Panc1 (cell line): ENCODE results near the gene MAGEA10. TPM values are rescaled to one million over a fixed set of nuclear protein-coding genes. Genes with fewer than 3 reads are reported as not detected.
A peak's percentile ranks its signal among the peaks of the same experiment; 100 is the strongest.

Experiments
- ATAC-seq: fragments of 200-7000 bp; cut with Tn5 transposase; 2 replicates; pipeline ENCODE4 v1.9.1; 2020; ENCODE audit warnings: mild to moderate bottlenecking, moderate library complexity
- Bru-seq: library from RNA; stranded (reverse); fragments of 400-500 nt; gene quantifications from one replicate; lab custom pipeline; 2021; lab: Mats Ljungman, UMichigan
- BruChase-seq, 2 experiments: library from RNA; stranded (reverse); fragments of 400-500 nt; gene quantifications; one replicate each; lab custom pipeline; 2021; lab: Mats Ljungman, UMichigan
- BruUV-seq: library from RNA; stranded (reverse); fragments of 400-500 nt; replicated peaks from 2 replicates; lab custom pipeline; 2021; lab: Mats Ljungman, UMichigan
- CTCF ChIA-PET: fragments of 300-600 bp; sonication (Branson Sonifier 250); formaldehyde crosslinking; loops from one replicate; lab custom pipeline; 2022; ENCODE audit warnings: antibody characterized with exemption; lab: Charles Lee
- POLR2A ChIA-PET: fragments of 300-600 bp; sonication (Branson Sonifier 250); formaldehyde crosslinking; loops from one replicate; lab custom pipeline; 2022; ENCODE audit warnings: antibody characterized with exemption; lab: Charles Lee
- DNase-seq: peaks from one replicate; pipeline ENCODE4 v3.0.0-alpha.2; 2010; ENCODE audit warnings: low read depth, low spot score
- H3K27ac ChIP-seq: 2 replicates; pipeline ENCODE4 v1.5.1; 2011; ENCODE audit warnings: mild to moderate bottlenecking, low read length, inconsistent platforms
- H3K27me3 ChIP-seq: fragments of 200-500 bp; sonication (Bioruptor generic); 2 replicates; pipeline ENCODE4 v1.6.0; 2014; ENCODE audit warnings: low read length, inconsistent platforms; ENCODE audit not compliant: control insufficient read depth, insufficient read depth
- H3K36me3 ChIP-seq: fragments of 200-500 bp; sonication (Bioruptor generic); 2 replicates; pipeline ENCODE4 v1.5.1; 2014; ENCODE audit warnings: inconsistent platforms, mild to moderate bottlenecking, low read length, moderate library complexity; ENCODE audit not compliant: control insufficient read depth, insufficient read depth
- H3K4me1 ChIP-seq: 2 replicates; pipeline ENCODE4 v1.5.1; 2011; ENCODE audit warnings: inconsistent platforms, mild to moderate bottlenecking, low read length, moderate library complexity; ENCODE audit not compliant: control insufficient read depth, insufficient read depth
- H3K4me3 ChIP-seq, 2 experiments: 2 replicates each; pipeline ENCODE4 v1.5.1; 2011 to 2012; ENCODE audit warnings: low read depth in 2 of 2, low read length in 2 of 2, mild to moderate bottlenecking in 2 of 2, inconsistent platforms in 1 of 2, moderate library complexity in 1 of 2
- H3K9me3 ChIP-seq: fragments of 200-500 bp; sonication (Bioruptor generic); 2 replicates; pipeline ENCODE4 v1.5.1; 2014; ENCODE audit warnings: low read depth, mild to moderate bottlenecking, inconsistent platforms, low read length, moderate library complexity; ENCODE audit not compliant: control insufficient read depth, insufficient read depth
- POLR2AphosphoS5 ChIP-seq: IDR thresholded peaks from 2 replicates; pipeline ENCODE4 v1.6.1; 2012; ENCODE audit warnings: mild to moderate bottlenecking, low read depth, low read length, moderate library complexity
- SIN3A ChIP-seq: IDR thresholded peaks from 2 replicates; pipeline ENCODE4 v1.6.1; 2012; ENCODE audit warnings: low read depth, mild to moderate bottlenecking, low read length, moderate library complexity, borderline replicate concordance; ENCODE audit not compliant: insufficient read depth
- TCF7L2 ChIP-seq: IDR thresholded peaks from 2 replicates; pipeline ENCODE4 v1.6.1; 2011; ENCODE audit warnings: mild to moderate bottlenecking, low read depth, low read length, inconsistent platforms
- in situ Hi-C: cut with HindIII; loops from 2 replicates; pipeline ENCODE4 v1.10.0; 2016; ENCODE audit warnings: low sequenced_read_pairs, low pct_unique_long_range_greater_than_20kb
- intact Hi-C: fragments of 100-400 bp; cut with micrococcal nuclease; formaldehyde crosslinking; loops from one replicate; pipeline ENCODE4 v1.10.0; 2022; ENCODE audit not compliant: unreplicated experiment
- long read RNA-seq: library from polyadenylated mRNA; unstranded; transcript quantifications from one replicate; pipeline ENCODE4 v2.0.0, GENCODE V29; 2021; ENCODE audit not compliant: unreplicated experiment
- polyA plus RNA-seq: library from polyadenylated mRNA; unstranded; fragments of >200 nt; gene quantifications from one replicate; pipeline ENCODE4 v1.2.1, GENCODE V29; 2012; ENCODE audit warnings: missing spikeins; ENCODE audit not compliant: insufficient read length
- total RNA-seq: library from RNA; stranded (reverse); gene quantifications from one replicate; pipeline ENCODE4 v1.2.1, GENCODE V29; 2021; ENCODE audit not compliant: unreplicated experiment
- TF ChIP-seq, protein P1 (sequence below), 2 experiments: IDR thresholded peaks; 2 replicates each; pipeline ENCODE4 v1.6.1; 2011 to 2012; ENCODE audit warnings: low read depth in 2 of 2, control low read depth in 1 of 2, low read length in 1 of 2, mild to moderate bottlenecking in 1 of 2, moderate library complexity in 1 of 2; ENCODE audit not compliant: insufficient read depth in 1 of 2
- TF ChIP-seq, protein P2 (sequence below): fragments of 450-650 bp; IDR thresholded peaks from 2 replicates; pipeline ENCODE4 v1.5.1; 2017; ENCODE audit warnings: mild to moderate bottlenecking

The MAGEA10 gene
- total RNA-seq (not detected), Bru-seq, nascent RNA (not detected), BruChase-seq, experiment 1, labeled RNA remaining after a 2-hour chase (not detected), BruChase-seq, experiment 2, labeled RNA remaining after a 6-hour chase (not detected)
- not detected for polyA plus RNA-seq
- long read RNA-seq, result 0 reads

DNA sequence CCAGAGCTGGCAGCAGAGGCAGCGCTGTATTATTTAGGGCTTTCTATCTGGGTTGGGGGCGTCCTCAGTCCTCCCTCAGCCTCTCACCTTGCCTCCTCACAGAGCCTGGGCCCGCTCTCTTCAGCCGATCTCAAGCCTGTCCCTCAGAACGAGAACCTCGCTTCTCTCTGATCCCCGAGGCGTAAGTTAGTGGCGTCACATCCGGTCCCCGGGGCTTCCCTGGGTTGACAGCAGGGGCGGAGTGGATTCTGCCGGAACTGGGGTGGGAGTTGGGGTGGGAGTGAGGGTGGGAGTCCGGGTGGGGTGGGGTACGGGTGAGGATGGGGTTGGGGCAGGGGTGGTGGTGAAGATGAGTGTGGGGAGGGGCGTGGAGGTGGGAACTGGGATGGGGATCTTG, at the start of gene MAGEA10:
Gene MAGEA10 (minus strand): TSS at position 190 of the 397 bp plus-strand sequence. CDS start 2,957 bp downstream, outside the sequence.
- ChIA-PET POLR2A (no interaction called here), CTCF (no interaction called here)
- Histone ChIP-seq H3K4me3 (peak within 1 kb of the TSS in 1 of 2 experiments; percentile 20; a peak in 1 of 4 replicates), H3K27ac (no peak within 1 kb of the TSS), H3K36me3 (no peaks in the 10 kb centered on the region), H3K4me1 (no peaks in the 10 kb centered on the region), H3K9me3 (no peaks in the 10 kb centered on the region), H3K27me3 (no peaks in the 10 kb centered on the region)
- in situ Hi-C loops, result no loop called here
- intact Hi-C loops, result no loop called here
- no peak for DNase-seq
- TF ChIP-seq, protein P1, sequence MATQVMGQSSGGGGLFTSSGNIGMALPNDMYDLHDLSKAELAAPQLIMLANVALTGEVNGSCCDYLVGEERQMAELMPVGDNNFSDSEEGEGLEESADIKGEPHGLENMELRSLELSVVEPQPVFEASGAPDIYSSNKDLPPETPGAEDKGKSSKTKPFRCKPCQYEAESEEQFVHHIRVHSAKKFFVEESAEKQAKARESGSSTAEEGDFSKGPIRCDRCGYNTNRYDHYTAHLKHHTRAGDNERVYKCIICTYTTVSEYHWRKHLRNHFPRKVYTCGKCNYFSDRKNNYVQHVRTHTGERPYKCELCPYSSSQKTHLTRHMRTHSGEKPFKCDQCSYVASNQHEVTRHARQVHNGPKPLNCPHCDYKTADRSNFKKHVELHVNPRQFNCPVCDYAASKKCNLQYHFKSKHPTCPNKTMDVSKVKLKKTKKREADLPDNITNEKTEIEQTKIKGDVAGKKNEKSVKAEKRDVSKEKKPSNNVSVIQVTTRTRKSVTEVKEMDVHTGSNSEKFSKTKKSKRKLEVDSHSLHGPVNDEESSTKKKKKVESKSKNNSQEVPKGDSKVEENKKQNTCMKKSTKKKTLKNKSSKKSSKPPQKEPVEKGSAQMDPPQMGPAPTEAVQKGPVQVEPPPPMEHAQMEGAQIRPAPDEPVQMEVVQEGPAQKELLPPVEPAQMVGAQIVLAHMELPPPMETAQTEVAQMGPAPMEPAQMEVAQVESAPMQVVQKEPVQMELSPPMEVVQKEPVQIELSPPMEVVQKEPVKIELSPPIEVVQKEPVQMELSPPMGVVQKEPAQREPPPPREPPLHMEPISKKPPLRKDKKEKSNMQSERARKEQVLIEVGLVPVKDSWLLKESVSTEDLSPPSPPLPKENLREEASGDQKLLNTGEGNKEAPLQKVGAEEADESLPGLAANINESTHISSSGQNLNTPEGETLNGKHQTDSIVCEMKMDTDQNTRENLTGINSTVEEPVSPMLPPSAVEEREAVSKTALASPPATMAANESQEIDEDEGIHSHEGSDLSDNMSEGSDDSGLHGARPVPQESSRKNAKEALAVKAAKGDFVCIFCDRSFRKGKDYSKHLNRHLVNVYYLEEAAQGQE (IDR thresholded peaks at IDR 0.05; ENCODE audit: insufficient read depth in 1 of 2, low read depth in 2 of 2, low read length in 1 of 2), result no peak
- TF ChIP-seq TCF7L2, result no peak
- TF ChIP-seq, protein P2, sequence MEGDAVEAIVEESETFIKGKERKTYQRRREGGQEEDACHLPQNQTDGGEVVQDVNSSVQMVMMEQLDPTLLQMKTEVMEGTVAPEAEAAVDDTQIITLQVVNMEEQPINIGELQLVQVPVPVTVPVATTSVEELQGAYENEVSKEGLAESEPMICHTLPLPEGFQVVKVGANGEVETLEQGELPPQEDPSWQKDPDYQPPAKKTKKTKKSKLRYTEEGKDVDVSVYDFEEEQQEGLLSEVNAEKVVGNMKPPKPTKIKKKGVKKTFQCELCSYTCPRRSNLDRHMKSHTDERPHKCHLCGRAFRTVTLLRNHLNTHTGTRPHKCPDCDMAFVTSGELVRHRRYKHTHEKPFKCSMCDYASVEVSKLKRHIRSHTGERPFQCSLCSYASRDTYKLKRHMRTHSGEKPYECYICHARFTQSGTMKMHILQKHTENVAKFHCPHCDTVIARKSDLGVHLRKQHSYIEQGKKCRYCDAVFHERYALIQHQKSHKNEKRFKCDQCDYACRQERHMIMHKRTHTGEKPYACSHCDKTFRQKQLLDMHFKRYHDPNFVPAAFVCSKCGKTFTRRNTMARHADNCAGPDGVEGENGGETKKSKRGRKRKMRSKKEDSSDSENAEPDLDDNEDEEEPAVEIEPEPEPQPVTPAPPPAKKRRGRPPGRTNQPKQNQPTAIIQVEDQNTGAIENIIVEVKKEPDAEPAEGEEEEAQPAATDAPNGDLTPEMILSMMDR, result no peak
- no peak for TF ChIP-seq POLR2AphosphoS5
- no peak for TF ChIP-seq SIN3A
- BruUV-seq, result no TSS peak
- ATAC-seq, result no peak

DNA sequence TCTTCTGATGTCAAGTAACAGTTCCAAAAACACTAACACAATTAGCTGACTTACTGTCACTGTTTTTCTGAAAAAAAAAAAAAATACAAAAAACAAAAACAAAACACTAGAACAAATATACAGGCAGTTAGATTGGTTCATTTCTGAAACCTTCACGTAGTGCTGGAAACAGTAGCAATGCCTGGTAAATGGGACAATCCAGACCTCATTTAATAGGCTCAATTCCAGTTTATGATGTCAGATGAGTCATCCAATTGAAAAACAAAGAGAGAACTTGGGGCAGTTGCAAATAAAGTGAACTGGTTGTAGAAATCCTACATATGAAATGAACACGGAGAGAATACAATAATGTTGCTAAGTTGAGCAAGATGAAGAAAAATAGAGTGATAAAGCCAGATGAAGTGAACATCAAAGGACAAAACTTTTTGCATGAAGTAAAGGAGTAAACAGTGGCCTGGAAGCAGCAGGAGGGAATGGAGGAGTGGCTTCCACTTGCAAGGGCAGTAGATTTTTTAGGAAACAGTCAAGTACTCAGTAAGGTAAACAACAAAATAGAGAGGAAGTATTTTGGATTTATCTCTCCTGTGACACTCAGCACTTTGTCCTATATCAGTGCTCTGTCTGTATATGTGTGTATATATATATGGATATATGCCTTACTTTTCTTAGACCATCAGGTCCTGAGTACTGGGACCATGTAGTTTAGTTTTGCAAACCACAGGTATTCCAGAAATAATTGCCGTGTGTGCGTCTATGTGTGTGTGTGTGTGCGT, 39.3 kb upstream of the MAGEA10 start:
- in situ Hi-C loops (no loop called here), intact Hi-C loops (no loop called here)
- ChIA-PET POLR2A (no interaction called here), CTCF (no interaction called here)
- H3K4me1 ChIP-seq, result no peaks in the 10 kb centered on the region
- H3K27ac ChIP-seq, result no peak overlapping the region
- DNase-seq (no peak), ATAC-seq (no peak)
- H3K4me3 ChIP-seq, result no peak overlapping the region
- H3K27me3 ChIP-seq, result no peaks in the 10 kb centered on the region
- no peaks in the 10 kb centered on the region for H3K36me3 ChIP-seq
- no peaks in the 10 kb centered on the region for H3K9me3 ChIP-seq
- BruUV-seq, result no TSS peak
- TF ChIP-seq TCF7L2 (no peak), SIN3A (no peak), POLR2AphosphoS5 (no peak)
- TF ChIP-seq, protein P1 (IDR thresholded peaks at IDR 0.05; ENCODE audit: insufficient read depth in 1 of 2, low read depth in 2 of 2, low read length in 1 of 2), result no peak
- TF ChIP-seq, protein P2, result no peak
